GM18520 (cell line): Measurements from ENCODE around the gene SCYL2.
A peak's percentile ranks its signal among the peaks of the same experiment; 100 is the strongest.
"Not testable (repeated sequence)": the region's sequence is repeated elsewhere in the genome, so short reads cannot be mapped to it uniquely, and the experiment has no call there.

Experiments used
- ATAC-seq: cut with Tn5 transposase; IDR thresholded peaks from one replicate; pipeline ENCODE4 v1.9.1; 2021; ENCODE audit not compliant: unreplicated experiment

Gene SCYL2

DNA sequence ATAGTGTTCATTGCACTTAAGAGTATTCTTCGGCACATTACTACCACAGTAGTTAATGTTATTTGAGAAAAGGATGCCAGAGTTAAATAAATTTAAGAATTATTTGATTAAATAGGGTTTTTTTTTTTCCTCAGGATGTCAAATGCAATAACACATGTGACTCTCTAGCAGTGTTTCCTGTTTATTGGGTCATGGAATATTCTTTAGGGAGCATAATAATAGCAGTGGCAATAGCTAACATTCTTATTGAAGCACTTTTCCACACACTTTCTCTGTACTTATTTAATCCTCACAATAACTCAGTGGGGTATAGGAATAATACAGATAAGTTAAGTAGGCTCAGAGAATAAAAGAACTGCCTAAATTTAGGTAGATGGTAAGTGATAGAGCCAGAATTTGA, 44.3 kb downstream of the SCYL2 start:
- no peak for ATAC-seq

DNA sequence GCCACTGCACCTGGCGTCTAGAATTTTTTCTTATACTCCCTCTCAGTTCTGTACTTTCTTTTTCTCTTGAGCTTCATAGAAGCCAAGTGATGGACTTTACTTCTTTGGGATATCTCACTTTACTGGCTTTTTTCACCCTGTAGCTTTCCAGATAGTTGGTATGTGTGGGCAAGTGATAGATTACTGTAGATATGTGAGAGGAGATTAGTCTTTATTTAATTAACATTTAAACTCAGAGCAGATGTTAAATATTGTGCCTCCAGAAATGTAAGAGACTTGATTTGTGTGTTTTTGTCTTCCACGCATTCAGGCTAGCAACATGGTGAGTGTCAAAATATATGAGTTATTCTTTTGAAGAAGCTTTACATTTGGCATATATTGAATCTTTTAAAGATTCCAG, 50.4 kb downstream of the SCYL2 start:
- no peak for ATAC-seq

DNA sequence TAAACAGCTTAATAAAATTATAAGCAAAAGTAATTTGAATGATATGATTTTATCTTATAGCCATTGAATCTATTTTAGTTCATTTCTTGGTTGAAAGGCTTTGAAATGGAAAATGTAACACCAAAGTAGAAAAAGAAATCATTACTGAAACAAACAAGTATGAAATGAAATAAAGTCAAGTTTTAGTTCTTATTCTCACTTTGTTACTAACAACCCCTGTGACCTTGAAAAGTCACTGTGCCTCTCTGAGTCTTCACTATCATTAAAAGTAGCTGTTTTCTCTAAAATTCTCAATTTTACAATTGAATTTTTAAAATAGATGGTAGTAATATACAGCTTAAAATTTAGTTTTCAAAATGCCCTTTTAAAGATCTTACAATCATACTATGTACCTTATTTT, 57.5 kb downstream of the SCYL2 start:
- ATAC-seq: no peak

DNA sequence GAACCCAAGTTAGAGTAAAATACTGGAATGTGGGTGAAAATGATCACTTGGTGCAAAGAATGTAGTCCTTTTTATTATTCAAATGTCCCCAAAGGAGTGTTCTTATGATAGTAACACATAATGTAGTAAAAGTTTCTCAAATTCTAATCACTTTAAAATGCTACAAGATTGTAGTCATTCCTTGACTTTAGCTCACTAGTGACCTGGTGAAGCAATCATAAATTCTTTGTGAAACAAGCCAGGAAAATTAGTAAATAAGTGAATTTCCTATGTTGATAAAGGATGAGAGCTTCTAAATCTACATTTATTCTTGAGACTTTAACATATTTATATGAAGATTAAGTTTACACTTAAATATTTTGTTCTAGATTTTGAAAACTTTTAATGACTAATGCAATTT, 59.2 kb downstream of the SCYL2 start:
- no peak for ATAC-seq

DNA sequence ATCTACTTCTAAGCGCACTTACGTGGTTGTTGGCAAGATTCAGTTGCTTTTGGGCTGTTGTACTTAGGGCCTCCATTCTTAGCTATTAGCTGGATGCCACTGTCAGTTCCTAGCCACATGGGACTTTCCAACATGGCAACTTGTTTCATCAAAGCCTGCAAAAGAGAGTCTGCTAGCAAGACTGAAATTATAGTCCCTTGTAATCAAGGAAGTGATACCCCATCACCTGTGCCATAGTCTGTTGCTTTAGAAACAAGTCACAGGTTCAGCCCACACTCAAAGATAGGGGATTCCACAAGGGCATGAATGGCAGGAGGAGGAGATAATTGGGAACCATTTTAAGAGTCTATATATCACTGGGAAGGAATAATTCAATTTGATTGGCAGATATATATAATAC, 62.8 kb downstream of the SCYL2 start:
- peak; percentile 95 for ATAC-seq

DNA sequence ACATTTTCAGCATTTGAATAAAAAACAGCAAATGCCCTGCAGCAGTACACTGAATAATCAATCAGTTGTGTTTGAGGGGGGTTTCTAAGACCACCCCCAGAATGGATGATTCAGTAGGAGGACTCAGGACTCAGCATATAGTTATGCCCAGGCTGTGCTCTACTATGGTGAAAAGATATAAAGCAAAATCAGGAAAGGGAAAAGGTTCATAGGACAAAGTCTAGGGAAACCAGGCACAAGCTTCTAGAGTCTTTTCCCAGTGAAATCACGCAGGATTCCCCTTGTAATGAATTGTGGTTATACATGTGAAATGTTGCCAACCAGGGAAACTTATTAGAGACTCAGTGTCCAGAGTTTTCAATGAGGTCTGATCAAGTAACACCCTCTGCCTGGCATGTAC, 64.9 kb downstream of the SCYL2 start:
- ATAC-seq: no peak

DNA sequence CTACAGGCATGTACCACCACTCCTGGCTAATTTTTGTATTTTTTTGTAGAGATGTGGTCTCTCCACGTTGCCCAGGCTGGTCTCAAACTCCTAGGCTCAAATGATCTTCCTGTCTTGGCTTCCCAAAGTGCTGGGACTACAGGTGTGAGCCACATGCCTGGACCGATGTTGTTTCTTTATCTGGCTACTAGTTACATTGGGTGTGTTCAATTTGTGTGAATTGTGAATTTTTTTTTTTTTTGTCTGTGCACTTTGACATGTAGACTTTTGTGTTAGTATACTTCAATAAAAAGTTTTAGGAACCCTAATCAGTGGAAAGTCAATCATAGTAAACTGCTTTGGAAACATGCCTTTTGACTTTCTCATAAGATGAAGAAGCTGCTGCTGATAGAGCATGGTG, 65.9 kb downstream of the SCYL2 start:
- no peak for ATAC-seq

DNA sequence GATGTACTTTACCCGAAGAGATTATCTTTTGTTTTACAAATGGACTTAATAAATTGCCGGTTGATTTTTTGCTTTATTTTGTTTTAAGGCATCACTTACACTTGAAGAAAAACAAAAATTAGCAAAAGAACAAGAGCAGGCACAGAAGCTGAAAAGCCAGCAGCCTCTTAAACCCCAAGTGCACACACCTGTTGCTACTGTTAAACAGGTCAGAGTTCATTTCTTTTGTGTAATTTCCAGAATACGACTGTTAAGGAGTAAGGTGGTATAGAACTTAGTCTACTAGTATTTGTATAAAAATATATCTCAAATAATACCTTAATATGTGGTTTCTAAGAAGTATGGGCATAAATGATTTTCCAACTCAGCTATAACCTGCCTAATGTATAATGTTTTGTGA, 70.3 kb downstream of the SCYL2 start:
- ATAC-seq: no peak

DNA sequence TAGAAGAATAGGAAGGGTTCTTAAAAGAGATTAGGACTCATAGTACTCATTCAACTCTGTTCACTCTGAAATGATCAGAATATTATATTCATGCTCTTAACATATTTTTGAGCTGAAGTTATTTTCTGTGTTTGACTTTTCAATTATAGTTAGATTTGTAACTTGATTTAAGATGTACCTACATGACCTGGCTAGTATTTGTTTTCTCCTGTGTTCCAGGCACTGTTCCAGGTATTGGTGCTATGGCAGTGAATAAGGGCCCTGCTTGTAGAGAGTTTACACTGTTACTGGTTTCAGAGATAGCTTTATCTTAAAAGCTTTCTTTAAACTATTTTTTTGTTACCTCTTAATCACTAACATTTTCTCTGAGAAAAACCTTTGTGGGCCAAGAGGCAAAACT, 70.8 kb downstream of the SCYL2 start:
- no peak for ATAC-seq

DNA sequence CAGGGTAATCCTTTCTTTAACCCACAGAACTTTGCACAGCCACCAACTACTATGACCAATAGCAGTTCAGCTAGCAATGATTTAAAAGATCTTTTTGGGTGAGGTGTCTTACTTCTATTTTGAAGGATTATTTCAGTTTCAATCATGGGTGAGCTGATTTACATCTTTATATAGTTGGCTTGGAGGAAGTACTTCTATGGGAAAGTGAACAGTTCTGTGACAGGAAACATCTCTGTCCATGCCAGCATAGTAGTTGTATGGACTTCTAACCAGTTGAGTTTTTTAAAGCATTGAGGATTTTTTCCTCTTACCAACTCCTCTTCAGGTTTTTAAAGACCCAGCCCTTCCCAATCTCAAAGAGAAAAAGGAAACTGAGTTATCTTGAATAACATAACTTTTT, 72.1 kb downstream of the SCYL2 start:
- ATAC-seq: no peak

DNA sequence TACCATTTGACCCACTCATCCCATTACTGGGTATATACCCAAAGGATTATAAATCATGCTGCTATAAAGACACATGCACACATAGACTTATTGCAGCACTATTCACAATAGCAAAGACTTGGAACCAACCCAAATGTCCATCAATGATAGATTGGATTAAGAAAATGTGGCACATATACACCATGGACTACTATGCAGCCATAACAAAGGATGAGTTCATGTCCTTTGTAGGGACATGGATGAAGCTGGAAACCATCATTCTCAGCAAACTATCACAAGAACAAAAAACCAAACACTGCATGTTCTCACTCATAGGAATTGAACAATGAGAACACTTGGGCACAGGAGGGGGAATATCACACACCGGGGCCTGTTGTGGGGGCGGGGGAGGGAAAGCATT, 75.9 kb downstream of the SCYL2 start:
- ATAC-seq: not testable (repeated sequence)

DNA sequence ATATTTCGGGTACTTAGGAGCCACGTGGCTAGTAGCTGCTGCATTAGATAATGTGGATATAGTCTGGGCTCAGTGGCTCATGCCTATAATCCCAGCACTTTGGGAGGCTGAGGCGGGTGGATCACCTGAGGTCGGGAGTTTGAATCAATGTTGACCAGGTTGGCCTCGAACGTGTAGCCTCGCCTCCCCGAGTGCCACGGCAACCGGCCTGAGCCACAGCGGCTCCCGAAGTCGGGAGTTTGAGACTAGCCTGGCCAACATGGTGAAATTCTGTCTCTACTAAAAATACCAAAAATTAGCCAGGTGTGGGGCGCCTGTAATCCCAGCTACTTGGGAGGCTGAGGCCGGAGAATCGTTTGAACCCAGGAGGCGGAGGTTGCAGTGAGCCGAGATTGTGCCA, 77.4 kb downstream of the SCYL2 start:
- not testable (repeated sequence) for ATAC-seq

DNA sequence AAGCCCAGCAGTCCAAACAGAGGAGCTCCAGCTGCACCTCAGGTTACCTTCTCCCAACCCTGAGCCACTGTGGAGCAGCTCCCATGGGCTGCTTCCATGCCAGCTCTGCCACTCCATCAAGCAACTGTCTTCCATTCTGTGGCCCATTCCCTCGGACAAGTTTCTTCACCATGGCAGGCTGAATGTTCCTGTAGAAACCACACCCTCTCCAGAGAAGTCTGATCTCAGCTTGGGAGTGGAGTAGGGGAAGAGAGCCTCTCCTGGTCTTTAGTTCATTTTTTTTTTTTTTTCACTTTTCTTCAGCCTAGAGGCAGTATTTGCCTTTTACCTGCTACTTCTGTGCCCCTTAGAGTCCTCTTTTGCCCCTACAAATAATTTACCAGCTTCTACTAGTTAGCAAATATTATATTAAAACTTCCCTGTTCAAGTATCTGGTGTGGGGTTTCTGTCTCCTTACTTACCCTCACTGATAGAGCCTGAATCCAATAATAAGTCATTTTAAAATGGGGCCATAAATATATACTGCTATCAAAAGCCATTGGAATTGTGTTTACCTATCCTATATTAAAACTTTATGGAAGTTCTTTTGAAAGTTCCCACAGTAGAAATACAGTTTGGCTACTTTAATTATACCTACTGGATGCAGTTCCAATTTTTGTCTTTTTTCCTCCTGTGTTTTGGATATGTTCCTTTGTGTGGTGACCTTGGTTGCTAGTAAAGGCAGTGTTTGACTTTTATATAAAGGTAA, 78.2 kb downstream of the SCYL2 start:
- ATAC-seq: no peak

DNA sequence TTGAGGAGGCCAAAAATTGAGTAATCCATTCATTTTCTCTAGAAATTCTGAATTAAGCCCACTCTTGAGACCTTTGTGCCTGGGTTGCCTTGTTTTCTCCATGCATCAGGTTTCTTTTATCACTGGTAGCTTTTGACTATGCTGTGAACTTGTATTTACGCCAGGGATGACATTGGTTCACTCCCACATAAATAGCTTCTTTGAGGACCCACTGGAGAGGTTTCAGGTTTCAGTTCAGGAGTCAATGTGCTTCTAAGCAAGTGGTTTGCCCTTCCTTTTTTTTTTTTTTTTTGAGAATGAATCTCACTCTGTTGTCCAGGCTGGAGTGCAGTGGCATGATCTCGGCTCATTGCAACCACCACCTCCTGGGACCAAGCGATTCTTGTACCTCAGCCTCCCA, 79.7 kb downstream of the SCYL2 start:
- ATAC-seq: no peak

DNA sequence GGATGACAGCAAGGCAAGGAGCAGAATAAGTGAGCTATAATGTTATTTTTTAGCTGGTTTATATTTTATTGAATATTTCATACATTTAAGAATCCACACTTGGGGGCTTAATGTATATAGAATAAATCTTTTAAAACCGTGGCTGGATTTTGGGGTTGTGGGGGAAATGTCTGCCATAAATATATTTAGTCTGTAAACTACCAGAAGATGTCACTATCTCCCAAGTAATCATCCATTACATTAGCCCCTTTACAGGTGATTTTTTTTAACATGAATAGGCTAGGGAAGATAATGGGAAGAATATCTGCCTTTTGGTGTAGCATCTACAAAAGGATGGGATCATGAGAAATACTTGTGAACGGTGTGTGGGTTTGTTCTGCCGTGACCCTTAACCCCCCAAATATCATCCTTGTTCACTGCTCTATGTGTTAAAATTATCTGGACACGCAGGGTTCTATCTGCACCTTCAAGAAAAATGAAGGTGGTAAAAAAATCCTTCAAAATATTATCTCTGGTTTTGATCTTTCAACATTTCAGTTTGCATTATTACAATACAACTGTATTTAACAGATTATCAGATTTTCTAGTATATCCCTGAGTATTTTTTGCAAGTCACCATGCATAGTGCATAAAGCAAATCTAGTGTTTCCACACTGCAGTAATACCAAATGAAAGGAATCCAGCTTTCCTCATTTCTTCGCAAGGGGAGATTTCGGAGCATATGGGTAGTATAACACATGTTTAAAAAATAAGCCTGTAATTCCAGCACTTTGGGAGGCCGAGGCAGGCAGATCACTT, 81.9 kb downstream of the SCYL2 start:
- ATAC-seq: no peak

DNA sequence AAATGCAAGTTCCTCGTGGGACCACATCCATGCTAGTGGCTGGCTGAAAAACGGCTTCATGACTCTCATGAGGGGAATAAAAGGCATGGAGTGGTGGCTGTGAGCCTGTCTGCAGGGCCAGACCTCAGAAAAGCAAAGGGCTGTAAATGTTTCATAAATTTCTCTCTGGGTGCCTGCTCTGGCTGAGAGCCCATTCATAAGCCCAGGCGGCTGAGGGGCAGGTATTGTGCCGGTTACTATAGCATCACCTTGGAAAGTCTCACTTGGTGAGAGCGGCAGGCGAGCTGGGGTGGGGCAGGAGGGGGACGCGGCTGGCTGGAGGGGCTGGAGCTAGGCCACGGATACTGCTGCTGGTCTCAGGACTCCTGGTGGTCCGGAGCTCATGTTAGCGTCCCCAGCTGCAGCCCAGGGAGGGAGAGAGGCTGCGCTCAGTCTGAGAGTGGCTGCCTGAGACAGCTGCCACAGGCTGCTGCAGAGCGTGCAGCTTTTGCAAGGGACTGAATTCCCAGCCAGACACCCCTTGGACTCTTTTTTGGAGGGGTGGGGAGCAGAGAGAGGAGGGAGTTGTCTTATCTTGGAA, 89.8 kb downstream of the SCYL2 start, which contains the start of gene SLC17A8:
SLC17A8 (plus strand) TSS at position 431 of the 580 bp plus-strand sequence. CDS start 318 bp downstream, outside the sequence.
- no peak for ATAC-seq

DNA sequence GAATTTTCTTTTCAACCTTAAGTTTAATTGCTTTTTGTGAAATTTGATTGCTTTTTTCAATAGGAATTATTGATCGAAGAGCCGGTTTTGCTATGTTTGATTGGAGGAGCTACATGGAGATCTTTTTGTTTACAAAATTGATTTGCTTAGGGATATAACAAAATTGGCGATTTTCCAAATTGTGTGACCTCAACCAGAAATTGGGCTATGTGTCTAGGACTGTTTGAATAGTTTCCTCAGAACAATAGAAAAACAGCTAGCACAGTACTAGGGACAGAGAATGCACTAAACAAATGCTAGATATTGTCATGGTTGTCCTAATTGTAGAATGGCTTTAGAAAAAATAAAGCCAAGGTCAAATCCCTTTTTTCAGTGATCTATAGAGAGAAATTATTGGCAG, 92.3 kb downstream of the SCYL2 start:
- ATAC-seq: no peak

DNA sequence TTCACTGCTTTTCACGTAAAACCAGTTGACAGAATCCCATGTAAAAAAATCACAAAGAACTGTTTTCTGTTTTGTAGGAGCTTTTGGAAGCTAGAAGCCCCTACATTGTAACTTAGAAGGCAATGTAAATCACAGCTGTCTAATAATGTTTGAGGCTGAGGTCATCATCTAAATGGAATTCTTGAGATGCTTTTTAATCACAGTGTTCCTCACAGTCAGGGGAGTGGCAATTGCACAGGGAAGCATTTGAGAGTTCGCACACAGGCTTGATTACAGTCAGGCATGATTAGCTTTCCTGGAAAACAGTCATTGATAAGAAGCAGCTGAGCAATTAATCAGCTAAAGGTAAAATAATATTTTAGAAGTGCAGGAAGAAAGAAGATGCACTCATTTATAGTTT, 92.8 kb downstream of the SCYL2 start:
- no peak for ATAC-seq

DNA sequence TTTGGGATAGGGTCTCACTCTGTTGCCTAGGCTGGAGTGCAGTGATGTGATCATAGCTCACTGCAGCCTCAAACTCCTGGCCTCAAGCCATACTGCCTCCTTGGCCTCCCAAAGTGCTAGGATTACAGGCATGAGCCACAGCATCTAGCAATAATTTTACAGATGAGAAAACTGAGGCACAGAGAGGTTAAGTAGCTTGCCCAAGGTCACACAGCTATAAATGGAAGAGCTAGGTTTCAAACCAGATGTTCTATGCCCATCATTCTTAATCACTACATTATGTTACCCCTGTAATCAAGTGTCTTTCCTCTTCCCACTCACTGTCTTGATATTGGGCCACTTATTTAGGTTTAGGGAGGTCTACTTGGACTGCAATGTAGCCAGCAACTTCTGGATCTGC, 93.5 kb downstream of the SCYL2 start:
- ATAC-seq: no peak

DNA sequence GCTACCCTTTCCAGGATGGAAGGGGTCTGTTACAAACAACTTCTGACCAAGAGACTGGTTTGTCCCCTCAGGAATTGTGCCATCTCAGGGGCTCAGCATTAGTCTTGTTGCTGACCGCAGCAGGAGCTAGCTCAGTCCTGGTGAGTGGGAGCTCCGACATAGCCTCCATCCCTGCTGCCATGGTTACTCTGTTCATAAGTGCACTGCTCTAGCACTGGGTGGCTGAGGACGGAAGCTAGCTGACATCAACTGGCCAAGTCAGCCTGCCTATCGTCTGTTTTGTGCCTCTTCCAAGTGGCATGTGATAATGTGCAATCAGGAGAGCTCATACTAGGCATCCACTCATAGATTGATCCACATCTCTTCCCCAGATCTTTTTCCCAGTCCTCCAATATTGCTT, 97.3 kb downstream of the SCYL2 start:
- ATAC-seq: no peak

DNA sequence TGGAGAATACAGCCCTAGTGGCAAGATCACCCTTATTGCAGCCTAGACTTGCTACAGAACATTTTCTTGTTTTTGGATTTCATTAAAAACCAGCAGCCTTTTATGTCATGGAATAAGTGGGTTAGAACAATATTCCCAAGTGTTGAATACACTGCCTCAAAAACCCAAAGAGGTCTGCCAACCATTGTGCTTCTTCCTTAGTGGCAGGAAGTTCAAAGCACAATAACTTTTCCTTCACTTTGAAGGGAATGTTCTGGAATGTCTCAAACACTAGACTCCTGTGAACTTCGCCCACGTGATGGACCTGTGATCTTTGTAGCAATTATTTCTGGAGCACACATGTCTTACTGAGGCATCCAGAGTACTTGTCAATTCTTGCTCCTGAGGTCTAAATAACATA, 98.4 kb downstream of the SCYL2 start:
- no peak for ATAC-seq

DNA sequence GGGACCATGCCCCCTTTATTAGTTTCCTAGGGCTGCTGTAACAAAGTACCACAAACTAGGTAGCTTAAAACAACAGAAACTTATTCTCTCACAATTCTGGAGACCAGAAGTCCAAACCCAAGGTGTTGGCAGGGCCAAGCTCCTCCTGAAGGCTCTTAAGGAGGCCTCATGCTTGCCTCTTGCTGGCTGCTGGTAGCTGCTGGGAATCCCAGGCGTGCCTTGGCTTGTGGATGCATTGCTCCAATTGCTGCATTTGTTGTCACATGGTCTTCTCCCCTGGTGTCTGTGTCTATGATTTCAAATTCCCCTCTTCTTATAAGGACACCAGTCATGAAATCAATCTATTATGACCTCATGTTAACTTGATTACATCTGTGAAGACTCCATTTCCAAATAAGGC, 101.1 kb downstream of the SCYL2 start:
- ATAC-seq: no peak
